SK-N-SH (cell line): ENCODE measurements around the gene UGT2A3. TPM values are rescaled to one million over a fixed set of nuclear protein-coding genes. Genes with fewer than 3 reads are reported as not detected.

Experiments
- CTCF ChIA-PET: fragments of 300-600, 350-600 bp; formaldehyde crosslinking; extraction: SDS; loops from one replicate; lab custom pipeline; 2021; lab: Yijun Ruan, JAX
- POLR2A ChIA-PET: fragments of 350-600 bp; sonication (Branson Sonifier 250); formaldehyde crosslinking; extraction: SDS; loops from one replicate; lab custom pipeline; 2020; ENCODE audit warnings: antibody characterized with exemption, inconsistent platforms; lab: Yijun Ruan, JAX
- DNase-seq: peaks from one replicate; pipeline ENCODE4 v3.0.0; 2012
- H2AFZ ChIP-seq: fragments of 200-600 bp; sonication (generic); 2 replicates; pipeline ENCODE4 v1.8.1; 2016; ENCODE audit warnings: antibody characterized with exemption, mild to moderate bottlenecking, low read depth
- H3F3A ChIP-seq: fragments of 200-600 bp; sonication (generic); replicated peaks from 2 replicates; pipeline ENCODE3; 2016; ENCODE audit warnings: antibody characterized with exemption, mild to moderate bottlenecking; ENCODE audit not compliant: insufficient read depth
- H3K27ac ChIP-seq, 2 experiments: fragments of 200-500 bp in 1 of 2; fragments of 200-600 bp in 1 of 2; sonication (Bioruptor generic) in 1 of 2; sonication (generic), shearing (Covaris generic) in 1 of 2; 2 replicates each; pipeline versions ENCODE4 v1.5.1 to v1.6.1; 2014 to 2016; ENCODE audit warnings: low read depth in 2 of 2, inconsistent platforms in 1 of 2, low read length in 1 of 2, mild to moderate bottlenecking in 1 of 2, mixed read lengths in 1 of 2
- H3K27me3 ChIP-seq: fragments of 200-600 bp; sonication (generic), shearing (Covaris generic); 2 replicates; pipeline ENCODE4 v1.6.1; 2016; ENCODE audit warnings: mixed run types; ENCODE audit not compliant: insufficient read depth
- H3K36me3 ChIP-seq, 2 experiments: fragments of 200-500 bp in 1 of 2; fragments of 200-600 bp in 1 of 2; sonication (Bioruptor generic) in 1 of 2; sonication (generic) in 1 of 2; replicated peaks in 1 of 2; 2 replicates each; pipeline versions ENCODE3 to v1.5.1; 2014 to 2016; ENCODE audit warnings: low read length in 1 of 2, mild to moderate bottlenecking in 1 of 2; ENCODE audit not compliant: insufficient read depth in 2 of 2, control insufficient read depth in 1 of 2
- H3K4me1 ChIP-seq, 2 experiments: fragments of 200-500 bp in 1 of 2; fragments of 200-600 bp in 1 of 2; sonication (Bioruptor generic) in 1 of 2; sonication (generic), shearing (Covaris generic) in 1 of 2; 2 replicates each; pipeline versions ENCODE4 v1.5.1 to v1.6.1; 2014 to 2016; ENCODE audit warnings: low read depth in 1 of 2, low read length in 1 of 2, mixed run types in 1 of 2; ENCODE audit not compliant: insufficient read depth in 2 of 2, control insufficient read depth in 1 of 2
- H3K4me2 ChIP-seq: fragments of 200-600 bp; sonication (generic), shearing (Covaris generic); 2 replicates; pipeline ENCODE4 v1.6.1; 2017; ENCODE audit warnings: mixed run types
- H3K4me3 ChIP-seq, 2 experiments: fragments of 200-500 bp in 1 of 2; fragments of 200-600 bp in 1 of 2; sonication (Bioruptor generic) in 1 of 2; sonication (generic), shearing (Covaris generic) in 1 of 2; 2 replicates each; pipeline versions ENCODE4 v1.5.1 to v1.8.1; 2014 to 2016; ENCODE audit warnings: low read depth in 2 of 2, inconsistent platforms in 1 of 2, low read length in 1 of 2, mild to moderate bottlenecking in 1 of 2, mixed read lengths in 1 of 2, moderate library complexity in 1 of 2
- H3K79me2 ChIP-seq: fragments of 200-600 bp; sonication (generic); 2 replicates; pipeline ENCODE4 v1.8.1; 2017; ENCODE audit warnings: mild to moderate bottlenecking; ENCODE audit not compliant: insufficient read depth
- H3K9ac ChIP-seq: fragments of 200-600 bp; sonication (generic); 2 replicates; pipeline ENCODE4 v1.6.1; 2017; ENCODE audit warnings: mixed run types
- H3K9me2 ChIP-seq: fragments of 200-600 bp; sonication (generic); 2 replicates; pipeline ENCODE4 v1.6.1; 2017; ENCODE audit warnings: mixed run types
- H3K9me3 ChIP-seq: fragments of 200-600 bp; sonication (generic); 2 replicates; pipeline ENCODE4 v1.6.1; 2017; ENCODE audit warnings: mixed run types, mild to moderate bottlenecking, moderate library complexity
- H4K20me1 ChIP-seq: fragments of 200-600 bp; sonication (generic); 2 replicates; pipeline ENCODE4 v1.6.1; 2017; ENCODE audit warnings: mild to moderate bottlenecking, mixed run types; ENCODE audit not compliant: insufficient read depth
- EP300 ChIP-seq, 2 experiments: IDR thresholded peaks; 2 replicates each; pipeline versions ENCODE4 v1.4.0 to v1.6.1; 2012; ENCODE audit warnings: borderline replicate concordance in 1 of 2, low read depth in 1 of 2, low read length in 1 of 2
- FOSL2 ChIP-seq: IDR thresholded peaks from 2 replicates; pipeline ENCODE4 v1.4.0; 2012; ENCODE audit warnings: low read depth, mild to moderate bottlenecking, moderate library complexity, borderline replicate concordance
- MXI1 ChIP-seq: IDR thresholded peaks from 2 replicates; pipeline ENCODE4 v1.6.1; 2012; ENCODE audit warnings: mild to moderate bottlenecking, low read depth, low read length, improper control_type of control experiment
- RCOR1 ChIP-seq: fragments of 150-350 bp; IDR thresholded peaks from 2 replicates; pipeline ENCODE4 v1.6.1; 2017; ENCODE audit warnings: antibody characterized with exemption, low read length
- SIN3A ChIP-seq: IDR thresholded peaks from 2 replicates; pipeline ENCODE4 v1.6.1; 2012; ENCODE audit warnings: low read depth, mild to moderate bottlenecking, low read length, moderate library complexity, borderline replicate concordance
- SMC3 ChIP-seq: IDR thresholded peaks from 2 replicates; pipeline ENCODE4 v1.6.1; 2012; ENCODE audit warnings: low read depth, low read length, improper control_type of control experiment
- TEAD4 ChIP-seq: IDR thresholded peaks from 2 replicates; pipeline ENCODE4 v1.4.0; 2012; ENCODE audit warnings: mild to moderate bottlenecking, borderline replicate concordance; ENCODE audit not compliant: insufficient read depth
- USF2 ChIP-seq: fragments of 150-350 bp; IDR thresholded peaks from 2 replicates; pipeline ENCODE4 v1.6.1; 2017; ENCODE audit warnings: antibody characterized with exemption, low read length, low read depth, borderline replicate concordance
- WGBS: methylation state at CpG from one replicate; pipeline ENCODE4 v1.1.6; 2017; ENCODE audit warnings: low lambda C conversion rate; 5-methylcytosine and 5-hydroxymethylcytosine counted together
- polyA plus RNA-seq, 3 experiments: library from polyadenylated mRNA; depleted of rRNA; stranded (reverse); fragments of >200 nt; gene quantifications; 2 replicates each; pipeline ENCODE4 v1.2.3, GENCODE V29; 2012
- TF ChIP-seq, protein P1 (sequence below): fragments of 200-600 bp; sonication (generic); IDR thresholded peaks from 2 replicates; pipeline ENCODE4 v1.6.1; 2017; ENCODE audit warnings: antibody characterized with exemption, mild to moderate bottlenecking, moderate library complexity
- TF ChIP-seq, protein P2 (sequence below): IDR thresholded peaks from 2 replicates; pipeline ENCODE4 v1.6.1; 2012; ENCODE audit warnings: mild to moderate bottlenecking, low read depth, low read length, moderate library complexity

Gene UGT2A3
- polyA plus RNA-seq, 1 of the 3 experiments (the other 2 are of a cell fraction) = not detected

- Histone ChIP-seq H3K4me2 (no peak overlapping the region), H2AFZ (no peak overlapping the region), H3K9me3 (no peaks in the 10 kb centered on the region), H4K20me1 (no peaks in the 10 kb centered on the region), H3K27ac (no peak overlapping the region), H3K9ac (no peak overlapping the region), H3K36me3 (no peaks in the 10 kb centered on the region), H3F3A (no peaks in the 10 kb centered on the region), H3K79me2 (no peaks in the 10 kb centered on the region), H3K9me2 (no peaks in the 10 kb centered on the region), H3K4me3 (no peak overlapping the region), H3K27me3 (no peaks in the 10 kb centered on the region), H3K4me1 (no peaks in the 10 kb centered on the region)
- POLR2A ChIA-PET = no interaction called here
- DNase-seq = no peak
- TF ChIP-seq FOSL2 = no peak
- WGBS = 11% methylated on average over 2 of the region's 2 CpGs
- CTCF ChIA-PET = no interaction called here
These were observed 43.7 kb upstream of the UGT2A3 start for GRCh38 chr4:68995292-68995691.

GRCh38 chr4:68987007-68987406 lies 35.4 kb upstream of the UGT2A3 start:
- no peak overlapping the region for H2AFZ ChIP-seq
- H3K9me2 ChIP-seq = no peaks in the 10 kb centered on the region
- POLR2A ChIA-PET = no interaction called here
- H3K9me3 ChIP-seq = no peaks in the 10 kb centered on the region
- H4K20me1 ChIP-seq = no peaks in the 10 kb centered on the region
- no peaks in the 10 kb centered on the region for H3K79me2 ChIP-seq
- H3K9ac ChIP-seq = no peak overlapping the region
- H3K27ac ChIP-seq = no peak overlapping the region
- H3K4me2 ChIP-seq = no peak overlapping the region
- H3K4me3 ChIP-seq = no peak overlapping the region
- no peaks in the 10 kb centered on the region for H3K27me3 ChIP-seq
- TF ChIP-seq EP300 (IDR thresholded peaks at IDR 0.05; ENCODE audit: borderline replicate concordance in 1 of 2, low read depth in 1 of 2, low read length in 1 of 2) (no peak), MXI1 (no peak), USF2 (no peak), RCOR1 (no peak), SIN3A (no peak), SMC3 (no peak), TEAD4 (no peak)
- TF ChIP-seq, protein P1, sequence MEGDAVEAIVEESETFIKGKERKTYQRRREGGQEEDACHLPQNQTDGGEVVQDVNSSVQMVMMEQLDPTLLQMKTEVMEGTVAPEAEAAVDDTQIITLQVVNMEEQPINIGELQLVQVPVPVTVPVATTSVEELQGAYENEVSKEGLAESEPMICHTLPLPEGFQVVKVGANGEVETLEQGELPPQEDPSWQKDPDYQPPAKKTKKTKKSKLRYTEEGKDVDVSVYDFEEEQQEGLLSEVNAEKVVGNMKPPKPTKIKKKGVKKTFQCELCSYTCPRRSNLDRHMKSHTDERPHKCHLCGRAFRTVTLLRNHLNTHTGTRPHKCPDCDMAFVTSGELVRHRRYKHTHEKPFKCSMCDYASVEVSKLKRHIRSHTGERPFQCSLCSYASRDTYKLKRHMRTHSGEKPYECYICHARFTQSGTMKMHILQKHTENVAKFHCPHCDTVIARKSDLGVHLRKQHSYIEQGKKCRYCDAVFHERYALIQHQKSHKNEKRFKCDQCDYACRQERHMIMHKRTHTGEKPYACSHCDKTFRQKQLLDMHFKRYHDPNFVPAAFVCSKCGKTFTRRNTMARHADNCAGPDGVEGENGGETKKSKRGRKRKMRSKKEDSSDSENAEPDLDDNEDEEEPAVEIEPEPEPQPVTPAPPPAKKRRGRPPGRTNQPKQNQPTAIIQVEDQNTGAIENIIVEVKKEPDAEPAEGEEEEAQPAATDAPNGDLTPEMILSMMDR = no peak
- TF ChIP-seq, protein P2, sequence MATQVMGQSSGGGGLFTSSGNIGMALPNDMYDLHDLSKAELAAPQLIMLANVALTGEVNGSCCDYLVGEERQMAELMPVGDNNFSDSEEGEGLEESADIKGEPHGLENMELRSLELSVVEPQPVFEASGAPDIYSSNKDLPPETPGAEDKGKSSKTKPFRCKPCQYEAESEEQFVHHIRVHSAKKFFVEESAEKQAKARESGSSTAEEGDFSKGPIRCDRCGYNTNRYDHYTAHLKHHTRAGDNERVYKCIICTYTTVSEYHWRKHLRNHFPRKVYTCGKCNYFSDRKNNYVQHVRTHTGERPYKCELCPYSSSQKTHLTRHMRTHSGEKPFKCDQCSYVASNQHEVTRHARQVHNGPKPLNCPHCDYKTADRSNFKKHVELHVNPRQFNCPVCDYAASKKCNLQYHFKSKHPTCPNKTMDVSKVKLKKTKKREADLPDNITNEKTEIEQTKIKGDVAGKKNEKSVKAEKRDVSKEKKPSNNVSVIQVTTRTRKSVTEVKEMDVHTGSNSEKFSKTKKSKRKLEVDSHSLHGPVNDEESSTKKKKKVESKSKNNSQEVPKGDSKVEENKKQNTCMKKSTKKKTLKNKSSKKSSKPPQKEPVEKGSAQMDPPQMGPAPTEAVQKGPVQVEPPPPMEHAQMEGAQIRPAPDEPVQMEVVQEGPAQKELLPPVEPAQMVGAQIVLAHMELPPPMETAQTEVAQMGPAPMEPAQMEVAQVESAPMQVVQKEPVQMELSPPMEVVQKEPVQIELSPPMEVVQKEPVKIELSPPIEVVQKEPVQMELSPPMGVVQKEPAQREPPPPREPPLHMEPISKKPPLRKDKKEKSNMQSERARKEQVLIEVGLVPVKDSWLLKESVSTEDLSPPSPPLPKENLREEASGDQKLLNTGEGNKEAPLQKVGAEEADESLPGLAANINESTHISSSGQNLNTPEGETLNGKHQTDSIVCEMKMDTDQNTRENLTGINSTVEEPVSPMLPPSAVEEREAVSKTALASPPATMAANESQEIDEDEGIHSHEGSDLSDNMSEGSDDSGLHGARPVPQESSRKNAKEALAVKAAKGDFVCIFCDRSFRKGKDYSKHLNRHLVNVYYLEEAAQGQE = no peak
- no peak for DNase-seq
- H3F3A ChIP-seq = no peaks in the 10 kb centered on the region
- 9% methylated on average over 2 of the region's 2 CpGs for WGBS
- no peaks in the 10 kb centered on the region for H3K4me1 ChIP-seq
- H3K36me3 ChIP-seq = no peaks in the 10 kb centered on the region
- CTCF ChIA-PET = no interaction called here
